RPMI8226 (cell line): Measurements from ENCODE around the gene ATP6V0D1.

Experiments used
- DNase-seq: peaks from one replicate; pipeline ENCODE4 v3.0.0-alpha.2; 2015

Gene ATP6V0D1

DNA sequence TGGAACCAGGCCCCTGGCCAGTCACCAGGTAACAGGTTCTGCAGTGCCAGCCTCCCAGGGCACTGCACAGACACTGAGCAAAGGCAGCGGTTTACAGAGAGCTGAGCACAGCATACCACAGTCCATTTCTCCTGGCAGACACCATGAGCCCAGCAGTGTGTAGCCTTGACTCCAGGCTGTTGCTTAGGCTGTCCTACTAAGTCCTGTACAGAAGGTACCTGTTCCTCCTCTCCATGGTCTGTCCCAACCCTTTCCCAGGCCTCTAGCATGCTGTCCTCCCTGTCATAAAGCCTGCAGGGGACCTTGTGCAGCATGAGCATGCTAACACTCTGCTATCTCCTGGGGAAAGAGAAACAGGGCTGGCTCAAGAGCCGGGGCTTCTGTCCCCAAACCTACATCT is 20.0 kb downstream of the ATP6V0D1 start:
- no peak for DNase-seq

GRCh38 chr16:67460168-67460567 is 20.8 kb downstream of the ATP6V0D1 start:
- no peak for DNase-seq

- DNase-seq = no peak
These were observed 21.2 kb downstream of the ATP6V0D1 start for GRCh38 chr16:67459861-67460150.

DNA sequence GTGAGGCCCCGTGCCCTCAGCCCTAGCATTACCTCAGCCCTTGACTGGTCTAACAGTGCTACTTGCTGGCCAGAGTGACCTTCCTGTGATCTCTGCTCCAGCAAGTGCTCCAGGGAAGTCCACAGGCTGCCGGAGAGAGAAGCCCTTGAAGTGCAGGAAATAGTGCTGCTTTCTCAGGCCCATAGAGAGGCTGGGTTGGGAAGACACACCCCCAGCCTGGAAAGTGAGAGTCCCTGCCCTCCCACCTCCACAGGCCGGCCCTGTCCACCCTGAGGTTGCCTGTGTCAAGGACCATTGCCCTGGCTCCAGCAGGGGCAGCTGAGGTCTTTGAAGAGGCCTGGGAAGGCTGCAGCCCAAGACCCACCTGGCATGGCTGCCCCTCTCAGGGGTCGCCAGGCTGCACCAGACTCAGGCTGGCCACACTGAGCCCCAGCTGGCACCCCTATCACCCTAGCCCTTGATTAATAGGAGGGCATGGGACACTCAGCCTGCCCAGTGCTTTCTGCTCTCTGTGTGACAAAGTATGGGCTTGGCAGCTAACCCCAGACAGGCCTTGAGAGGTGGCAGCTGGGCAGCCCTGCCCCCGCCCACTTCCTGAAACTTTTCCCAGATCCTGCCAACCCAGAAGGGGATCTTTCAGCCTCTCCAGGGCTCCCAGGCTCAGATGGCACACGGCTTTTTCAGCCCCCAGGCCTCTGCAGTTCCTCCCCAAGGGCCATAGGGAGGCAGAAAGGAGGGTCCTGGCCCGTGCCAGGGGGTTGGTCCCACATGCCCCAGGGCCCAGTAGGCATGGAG is 21.7 kb downstream of the ATP6V0D1 start:
- DNase-seq = no peak

- DNase-seq = no peak
These were observed 22.8 kb downstream of the ATP6V0D1 start for GRCh38 chr16:67458121-67458641.

- DNase-seq = no peak
These were observed 23.3 kb downstream of the ATP6V0D1 start for GRCh38 chr16:67457611-67458010.

- peak; percentile 27 for DNase-seq
These were observed 24.4 kb downstream of the ATP6V0D1 start for GRCh38 chr16:67456391-67457081.

DNA sequence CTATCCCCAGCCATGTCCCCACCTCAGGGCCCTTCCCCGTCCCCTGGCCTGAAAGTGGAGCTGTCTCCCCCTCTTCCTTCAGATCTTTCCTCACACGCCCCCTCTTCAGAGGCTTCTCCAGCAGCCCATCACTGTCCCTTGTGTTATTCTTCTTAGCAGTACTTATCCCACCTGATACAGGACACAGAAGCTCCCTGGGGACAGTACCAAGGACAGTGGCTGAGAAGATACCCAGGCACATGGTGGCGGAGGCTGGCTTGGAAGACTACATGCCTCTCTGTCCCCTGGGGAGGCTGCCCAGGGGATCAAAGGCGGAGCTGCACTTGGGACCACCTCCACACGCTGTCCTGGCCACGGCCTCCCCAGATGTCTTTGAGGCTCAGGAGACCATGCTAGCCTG is 26.1 kb downstream of the ATP6V0D1 start:
- DNase-seq = no peak

DNA sequence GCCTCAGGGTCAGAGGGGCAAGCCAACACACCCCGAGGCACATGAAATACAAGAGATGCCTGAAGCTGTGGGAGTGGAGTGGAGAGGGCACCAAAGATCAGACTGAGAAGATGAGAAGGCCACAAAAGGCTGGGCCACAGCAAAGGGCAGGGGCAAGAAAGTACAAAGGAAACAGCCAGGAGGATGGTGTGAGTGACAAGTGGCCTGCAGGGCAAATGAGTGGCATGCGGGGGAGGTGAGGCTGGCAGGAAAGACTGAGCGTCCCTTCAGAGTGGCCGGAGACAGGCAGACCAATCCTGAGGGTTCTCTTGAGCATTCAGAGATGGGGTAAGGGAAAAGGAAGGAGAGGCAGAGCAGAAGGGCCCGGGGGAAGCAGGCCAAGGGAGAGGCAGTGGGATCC is 26.9 kb downstream of the ATP6V0D1 start:
- no peak for DNase-seq

DNA sequence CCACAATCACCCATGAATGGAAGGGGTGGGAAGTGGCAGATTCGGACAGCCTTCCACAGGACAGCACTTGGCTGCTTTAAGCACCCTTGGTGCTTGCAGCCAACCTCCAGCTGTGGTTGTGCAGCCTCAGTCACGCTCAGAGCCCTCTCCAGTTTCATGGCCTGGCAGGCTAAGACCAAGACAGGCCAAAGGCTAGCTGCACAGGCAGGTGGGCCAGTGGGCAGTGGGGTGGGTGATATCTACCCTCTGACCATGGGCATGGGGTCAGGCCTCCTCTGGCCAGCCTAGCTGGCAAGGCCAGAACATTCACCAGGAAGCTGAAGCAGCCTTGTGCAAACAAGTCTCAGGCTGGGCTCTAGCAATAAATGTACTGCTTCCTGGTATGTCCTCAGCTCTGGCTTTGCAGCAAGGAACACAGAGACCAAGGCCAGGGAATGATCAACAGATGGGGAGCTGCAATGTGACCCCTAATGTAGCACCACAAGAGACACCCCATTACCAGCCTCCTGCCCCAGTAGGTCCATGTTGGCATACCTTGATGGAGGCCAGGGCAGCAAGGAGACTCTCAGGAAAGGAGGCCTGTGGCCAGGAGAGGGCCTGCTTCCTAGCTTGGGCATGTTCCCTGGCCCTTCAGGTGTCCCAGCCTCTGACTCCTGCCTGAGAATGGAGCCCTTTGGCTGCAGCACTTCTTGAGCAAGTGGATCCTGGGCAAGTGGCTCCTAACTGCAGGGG is 29.1 kb downstream of the ATP6V0D1 start:
- no peak for DNase-seq

DNA sequence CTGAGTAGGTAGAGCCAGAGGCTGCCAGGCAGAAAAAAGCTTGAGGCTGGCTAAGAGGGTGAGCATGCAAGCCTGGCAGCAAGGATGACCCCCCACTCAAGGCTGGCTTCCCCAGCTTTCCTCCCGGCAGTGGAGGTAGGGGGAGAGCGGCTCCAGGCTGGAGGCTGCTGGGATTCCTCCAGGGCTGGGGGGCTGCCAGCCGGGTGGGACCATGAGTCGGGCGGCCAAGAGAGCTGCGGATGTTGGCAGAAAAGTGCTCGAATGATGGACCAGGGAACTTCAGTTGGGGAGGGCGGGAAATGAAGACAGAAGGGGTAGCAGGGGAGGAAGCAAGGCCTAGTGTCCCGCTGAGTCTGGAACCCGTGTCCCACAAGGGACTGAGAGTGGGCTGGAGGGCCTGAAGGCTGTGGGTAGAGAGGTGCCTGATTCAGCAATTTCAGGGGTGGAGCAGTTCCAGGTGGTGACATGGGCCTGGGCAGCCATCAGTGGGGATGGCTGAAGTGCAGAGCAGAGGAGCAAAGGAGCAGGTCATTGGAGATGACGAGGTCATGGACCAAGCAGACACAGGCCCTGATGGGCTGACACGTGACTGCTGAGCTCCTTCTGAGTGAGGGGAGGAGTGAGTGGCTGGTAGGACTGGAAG is 29.8 kb downstream of the ATP6V0D1 start:
- DNase-seq = no peak

DNA sequence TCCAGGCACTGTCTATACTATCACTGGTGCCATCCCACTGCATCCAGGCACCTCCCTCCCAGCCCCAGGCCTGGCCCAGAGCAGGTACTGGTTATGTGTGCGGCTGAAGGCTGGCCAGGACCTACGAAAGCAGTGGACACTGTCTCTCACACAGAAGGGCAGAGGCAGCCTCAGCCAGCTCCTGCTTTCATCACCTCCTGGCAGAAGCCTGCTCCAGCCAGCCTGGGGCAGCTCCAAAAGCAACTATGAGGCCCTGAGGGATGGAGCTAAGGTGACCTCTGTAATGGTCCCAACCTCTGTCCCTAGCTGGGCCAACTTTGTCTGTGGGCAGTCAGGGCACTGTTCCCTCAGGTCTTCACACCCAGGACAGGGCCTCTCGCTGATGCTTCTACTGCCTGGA is 31.2 kb downstream of the ATP6V0D1 start:
- DNase-seq = no peak

GRCh38 chr16:67449336-67449735 is 31.6 kb downstream of the ATP6V0D1 start:
- no peak for DNase-seq

- DNase-seq = no peak
These were observed 32.4 kb downstream of the ATP6V0D1 start for GRCh38 chr16:67448580-67448979.

DNA sequence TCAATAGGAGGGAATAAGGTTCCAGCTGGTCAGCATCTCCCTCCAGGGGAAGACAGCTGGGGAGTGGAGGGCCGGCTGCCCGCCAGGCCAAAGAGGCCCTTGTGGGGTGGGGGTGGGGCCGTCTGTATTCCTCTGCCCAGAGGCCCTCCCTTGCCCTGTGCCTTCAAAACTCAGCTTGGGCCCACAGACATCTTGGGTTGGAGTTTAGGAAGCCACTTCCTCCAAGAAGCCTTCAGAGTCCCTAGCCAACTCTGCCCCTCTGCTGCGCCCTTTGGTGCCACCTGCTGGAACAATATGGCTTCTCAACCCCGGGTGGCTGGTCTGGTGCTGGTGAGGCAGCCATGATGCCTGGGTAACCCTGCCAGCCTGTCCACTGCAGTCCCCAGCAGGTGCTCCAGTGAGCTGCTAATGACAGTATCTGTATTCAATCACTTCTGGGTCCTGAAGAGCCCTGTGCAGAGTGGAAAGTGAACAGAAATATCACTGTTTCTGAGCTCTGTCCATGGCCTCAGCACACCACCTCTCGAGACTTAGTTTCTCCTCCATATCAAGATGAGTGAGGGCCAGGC is 33.4 kb downstream of the ATP6V0D1 start:
- peak; percentile 87 for DNase-seq

GRCh38 chr16:67446968-67447507 is 33.9 kb downstream of the ATP6V0D1 start:
- no peak for DNase-seq

DNA sequence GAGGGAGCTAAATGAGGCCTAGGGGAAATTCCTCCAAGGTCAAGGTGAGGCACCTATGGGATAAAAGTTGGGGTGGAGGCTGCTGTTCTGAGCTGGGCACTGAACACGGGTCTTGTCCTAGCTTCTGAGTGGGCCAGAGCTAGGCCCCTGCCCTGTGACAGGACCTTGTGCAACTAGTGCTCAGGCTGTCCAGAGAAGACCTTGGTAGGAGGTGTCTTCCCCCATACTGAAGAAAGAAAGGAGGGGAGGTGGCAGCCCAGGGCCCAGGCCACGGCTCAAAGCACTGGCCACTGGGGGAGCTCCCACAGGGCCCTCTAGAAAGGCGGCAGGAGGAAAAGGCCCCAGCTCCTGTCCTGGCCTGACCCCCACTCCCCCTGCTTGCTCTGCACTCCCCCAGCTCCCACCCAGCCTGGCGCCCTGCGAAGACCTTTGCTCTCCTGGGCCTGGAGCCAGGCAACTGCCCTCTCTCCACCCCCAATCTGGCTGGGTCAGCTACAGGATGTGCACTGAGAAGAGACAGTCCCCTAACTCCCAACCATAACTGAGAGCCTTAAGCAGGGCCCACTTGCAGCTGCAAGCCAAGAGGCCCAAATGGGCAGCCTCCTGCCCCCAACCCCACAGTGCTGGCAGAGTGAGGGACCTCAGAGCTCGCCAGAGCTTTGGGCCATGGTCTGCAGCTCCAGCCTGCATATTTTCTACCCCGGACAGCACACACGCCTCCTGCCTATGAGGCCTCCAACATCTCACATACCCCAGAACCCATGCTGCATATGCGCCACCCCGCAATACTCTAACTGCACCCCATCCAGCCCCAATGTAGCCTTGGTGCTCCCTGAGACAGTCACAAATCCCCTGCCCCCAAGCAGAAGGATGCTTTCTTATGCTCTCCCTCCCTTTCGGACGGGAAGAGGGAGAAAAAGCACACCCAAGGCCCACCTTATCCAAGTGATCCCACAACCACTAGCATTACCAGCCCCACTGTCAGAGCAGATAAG is 34.7 kb downstream of the ATP6V0D1 start:
- DNase-seq = no peak

DNA sequence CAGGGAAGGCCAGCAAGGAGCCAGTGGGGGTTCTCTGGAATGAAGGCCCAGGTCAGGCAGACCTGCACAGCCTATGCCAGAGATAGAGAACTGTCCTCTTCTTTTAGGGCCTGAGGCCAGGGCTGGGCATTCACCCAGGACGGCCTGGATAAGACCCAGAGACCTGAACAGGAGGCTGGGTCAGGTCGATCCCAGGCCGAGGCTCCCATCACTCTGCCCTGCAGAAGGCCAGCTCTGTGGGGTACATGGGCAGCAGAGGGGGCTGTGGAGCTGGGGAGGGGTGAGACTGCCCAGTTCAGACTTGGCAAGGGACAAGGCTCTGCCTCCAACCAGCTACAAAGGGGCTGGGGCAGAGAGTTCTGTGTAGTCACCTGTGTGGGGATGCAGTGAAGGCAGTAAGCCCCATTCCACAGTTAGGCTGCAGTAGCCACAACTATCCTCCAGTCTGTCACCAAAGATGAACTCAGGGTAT is 35.5 kb downstream of the ATP6V0D1 start:
- DNase-seq = no peak

DNA sequence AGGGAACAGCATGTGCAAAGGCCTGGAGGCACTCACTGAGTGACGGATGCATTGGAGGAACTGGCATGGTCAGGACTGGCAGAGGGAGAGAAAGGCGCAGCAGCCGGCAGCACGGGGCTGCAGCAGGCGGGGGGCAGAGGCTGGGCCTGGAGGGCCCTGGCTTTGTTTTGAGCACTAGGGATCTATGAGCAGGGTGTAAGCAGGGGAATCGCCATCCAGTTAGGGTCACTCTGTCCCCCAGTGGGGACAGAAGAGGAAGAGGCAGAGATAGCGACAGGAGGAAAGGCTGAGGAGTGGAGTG is 35.9 kb downstream of the ATP6V0D1 start:
- no peak for DNase-seq

DNA sequence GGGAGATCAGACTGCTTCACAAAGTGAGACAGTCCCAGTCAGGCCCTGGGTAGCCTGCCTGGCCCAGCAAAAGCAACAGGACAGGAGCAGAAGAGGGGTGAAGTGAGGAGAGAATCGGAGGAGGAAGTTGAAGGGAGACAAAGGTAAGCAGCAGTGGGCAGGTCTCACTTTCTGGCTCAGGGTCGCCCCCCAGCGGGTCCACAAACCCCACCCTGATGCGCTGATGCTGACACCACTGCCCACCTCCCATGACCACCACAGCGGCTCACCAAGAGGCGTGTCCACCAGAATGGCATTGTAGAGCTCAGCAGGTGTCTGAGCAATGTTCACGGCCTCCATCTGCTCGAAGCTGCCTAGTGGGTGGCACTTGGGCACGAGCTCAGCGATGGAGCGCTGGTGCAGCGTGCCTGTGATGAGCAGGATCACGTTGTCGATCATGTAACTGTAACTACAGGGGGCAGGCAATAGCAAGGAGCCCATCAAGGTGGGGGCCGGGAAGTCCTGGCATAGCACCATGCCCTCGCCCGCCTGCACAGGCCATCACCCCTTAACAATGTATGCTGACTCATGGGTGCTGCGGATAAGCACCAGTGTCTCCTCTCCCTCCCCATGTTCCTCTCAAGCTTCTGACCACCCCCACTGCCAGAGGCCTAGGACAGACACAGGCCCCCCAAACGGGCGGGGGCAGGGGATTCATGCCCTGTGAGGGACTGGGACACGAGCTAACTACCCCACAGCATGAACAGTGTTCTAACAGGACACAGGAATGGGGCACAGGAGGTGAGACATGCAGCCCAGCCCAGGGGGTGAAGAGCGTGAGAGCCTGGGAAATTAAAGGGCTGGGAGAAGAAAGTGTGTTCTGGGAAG is 36.5 kb downstream of the ATP6V0D1 start:
- no peak for DNase-seq
